Measurements from ENCODE around the gene BBLN.

Gene BBLN

GRCh38 chr9:128190516-128191405, 30.7 kb downstream of the BBLN start:
- peak overlapping the region; percentile 91 for H3K4me3 ChIP-seq (replicated peaks; ENCODE audit: insufficient read depth, low read length)
- H3K27me3 ChIP-seq (ENCODE audit: insufficient read depth, poor library complexity, severe bottlenecking) = no peaks in the 10 kb centered on the region
- peak; percentile 7 to 42 for DNase-seq (ENCODE audit: low read depth in 1 of 2, low spot score in 1 of 2)
- H3K27ac ChIP-seq (replicated peaks) = peak overlapping the region; percentile 61
- no peak for TF ChIP-seq POLR2AphosphoS5 (IDR thresholded peaks at IDR 0.05; ENCODE audit: low read depth)

GRCh38 chr9:128191406-128192046, 31.5 kb downstream of the BBLN start, which contains the start of gene CIZ1:
CIZ1 (minus strand) TSS chr9:128191572; CDS start chr9:128190857, 715 bp downstream.
- peak; percentile 51; the same call in 1 of the 2 replicates for TF ChIP-seq POLR2AphosphoS5 (IDR thresholded peaks at IDR 0.05; ENCODE audit: low read depth)
- TF ChIP-seq GABPA (IDR thresholded peaks at IDR 0.05; ENCODE audit: low read depth) = peak; percentile 26; the same call in 1 of the 2 replicates
- TF ChIP-seq SPI1 (IDR thresholded peaks at IDR 0.05; ENCODE audit: borderline replicate concordance, low read depth) = peak; percentile 34; the same call in 1 of the 2 replicates
- peak; percentile 31 for TF ChIP-seq CTCF (IDR thresholded peaks at IDR 0.05; ENCODE audit: insufficient read depth, low read length)
- TF ChIP-seq REST (IDR thresholded peaks at IDR 0.05; ENCODE audit: insufficient replicate concordance, low read depth) = peak; percentile 34
- peak within 1 kb of the TSS; percentile 94 for H3K27ac ChIP-seq (replicated peaks)
- peak; percentile 70 for DNase-seq (ENCODE audit: low read depth in 1 of 2, low spot score in 1 of 2)
- H3K27me3 ChIP-seq (ENCODE audit: insufficient read depth, poor library complexity, severe bottlenecking) = no peaks in the 10 kb centered on the region
- H3K4me3 ChIP-seq (replicated peaks; ENCODE audit: insufficient read depth, low read length) = peak within 1 kb of the TSS; percentile 91

GRCh38 chr9:128192601-128193371, 32.7 kb downstream of the BBLN start:
- no peak for DNase-seq (ENCODE audit: low read depth in 1 of 2, low spot score in 1 of 2)

More at GRCh38 chr9:128192601-128193371, 32.7 kb downstream of the BBLN start:
- no peaks in the 10 kb centered on the region for H3K27me3 ChIP-seq (ENCODE audit: insufficient read depth, poor library complexity, severe bottlenecking)
- no peak overlapping the region for H3K4me3 ChIP-seq (replicated peaks; ENCODE audit: insufficient read depth, low read length)
- TF ChIP-seq GABPA (IDR thresholded peaks at IDR 0.05; ENCODE audit: low read depth) (no peak), POLR2AphosphoS5 (IDR thresholded peaks at IDR 0.05; ENCODE audit: low read depth) (no peak), SPI1 (IDR thresholded peaks at IDR 0.05; ENCODE audit: borderline replicate concordance, low read depth) (no peak), CTCF (IDR thresholded peaks at IDR 0.05; ENCODE audit: insufficient read depth, low read length) (no peak), REST (IDR thresholded peaks at IDR 0.05; ENCODE audit: insufficient replicate concordance, low read depth) (no peak)
- H3K27ac ChIP-seq (replicated peaks) = no peak overlapping the region
